ENCODE results near the gene CELSR1. TPM values are rescaled to one million over a fixed set of nuclear protein-coding genes. Genes with fewer than 3 reads are reported as not detected.

Gene CELSR1
- total RNA-seq, 1 experiment from 2014 or later = 22.6 TPM

- Histone ChIP-seq H3K56ac (ENCODE audit: insufficient read length, low read depth, low read length) (no peak overlapping the region), H3K23ac (ENCODE audit: insufficient read length, low read depth, low read length) (no peak overlapping the region), H2BK120ac (ENCODE audit: low read depth, low read length, poor library complexity, severe bottlenecking) (no peak overlapping the region), H3K18ac (ENCODE audit: insufficient read length, low read depth, low read length) (no peak overlapping the region), H3K27ac (ENCODE audit: insufficient read length, low read depth, low read length) (no peak overlapping the region), H2AK5ac (ENCODE audit: insufficient read length, low read length) (no peak overlapping the region), H3K9me3 (ENCODE audit: control insufficient read depth, low read depth, low read length) (no peaks in the 10 kb centered on the region), H4K8ac (replicated peaks; ENCODE audit: insufficient read length, low read depth, low read length) (no peak overlapping the region), H3K23me2 (ENCODE audit: insufficient read length, low read depth, low read length, poor library complexity, severe bottlenecking) (no peaks in the 10 kb centered on the region), H3K4me1 (ENCODE audit: insufficient read depth, low read length) (no peaks in the 10 kb centered on the region), H4K91ac (ENCODE audit: insufficient read length, low read depth, low read length) (no peak overlapping the region), H3K9ac (ENCODE audit: extremely low read depth, insufficient read length, low read length) (no peak overlapping the region), H3K79me2 (ENCODE audit: insufficient read depth, low read length) (0 out of 2 replicates have a peak, but pooled peaks cover 2% of the 10 kb centered on the region), H2BK20ac (ENCODE audit: low read depth, low read length, poor library complexity, severe bottlenecking) (no peak overlapping the region), H2AFZ (ENCODE audit: low read length) (no peak overlapping the region), H3K27me3 (ENCODE audit: insufficient read depth, low read length) (no peaks in the 10 kb centered on the region), H2BK5ac (ENCODE audit: insufficient read length, low read length) (no peak overlapping the region), H3K14ac (ENCODE audit: insufficient read depth, low read length) (no peak overlapping the region), H4K5ac (ENCODE audit: insufficient read length, low read depth, low read length) (no peak overlapping the region), H3K4ac (ENCODE audit: low read depth, low read length) (no peak overlapping the region), H3T11ph (ENCODE audit: low read length) (no peak overlapping the region), H3K79me1 (ENCODE audit: insufficient read depth, low read depth, low read length, poor library complexity, severe bottlenecking) (no peaks in the 10 kb centered on the region), H4K20me1 (ENCODE audit: control insufficient read depth, insufficient read depth, insufficient read length) (peaks cover 5% of the 10 kb centered on the region), H2BK12ac (ENCODE audit: insufficient read length, low read depth, low read length) (no peak overlapping the region), H2BK15ac (ENCODE audit: low read depth, low read length) (no peak overlapping the region), H3K4me2 (ENCODE audit: insufficient read depth, insufficient read length, low read length) (no peak overlapping the region)
- Mint-ChIP-seq H3K27me3 (ENCODE audit: low read depth) (no peaks in the 10 kb centered on the region), H3K36me3 (ENCODE audit: insufficient read depth in 1 of 3, low read depth in 3 of 3) (peaks cover 29 to 92% (median 78%) of the 10 kb centered on the region in 3 experiments; a peak in 6 of 7 replicates), H3K4me3 (no peak overlapping the region), H3K9me3 (no peaks in the 10 kb centered on the region), H3K4me1 (no peaks in the 10 kb centered on the region), H3K27ac (no peak overlapping the region)
- no peak for DNase-seq
- TF ChIP-seq CTCF (conservative IDR thresholded peaks at IDR 0.05) = no peak
- no CpG with 5 or more reads among the region's 7 CpGs for whole genome bisulfite sequencing (ENCODE audit: extremely low coverage, insufficient read length, low lambda C conversion rate)
These were observed 187.3 kb downstream of the CELSR1 start for GRCh38 chr22:46350121-46350520.

Data from H9 (cell line).